ENCODE measurements around the gene VTN. TPM values are rescaled to one million over a fixed set of nuclear protein-coding genes. Genes with fewer than 3 reads are reported as not detected.

The VTN gene
- polyA plus RNA-seq, 2 of the 4 experiments (the other 2 are of a cell fraction), result 10.2 to 25.5 TPM

DNA sequence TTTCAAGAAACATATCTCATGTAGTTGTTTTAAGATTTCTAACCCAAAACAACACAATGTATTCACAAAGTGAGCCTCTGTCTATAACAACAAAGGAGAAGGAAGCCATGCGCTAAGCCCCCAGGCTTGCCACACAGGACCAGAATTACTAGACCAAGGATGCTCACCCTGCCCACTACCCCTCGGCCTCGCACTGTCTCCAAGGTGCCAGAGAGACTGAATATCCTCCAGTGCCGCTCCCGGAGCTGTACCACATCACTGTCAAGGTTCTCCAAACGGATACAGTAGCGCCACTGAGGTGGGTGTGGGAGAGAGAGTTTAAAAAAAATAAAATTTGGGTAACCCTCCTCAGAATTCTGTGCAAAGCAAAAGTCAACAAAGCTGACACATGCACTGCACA, 19.8 kb downstream of the VTN start:
- CTCF ChIA-PET, result interaction anchor here (2.1 kb wide), 1 partner anchor 14 kb away, joined by 8 read pairs; the partner anchor contains the start of genes IFT20 and TNFAIP1
- WGBS (ENCODE audit: missing lambda C conversion rate), result 91% methylated on average over 7 of the region's 7 CpGs

DNA sequence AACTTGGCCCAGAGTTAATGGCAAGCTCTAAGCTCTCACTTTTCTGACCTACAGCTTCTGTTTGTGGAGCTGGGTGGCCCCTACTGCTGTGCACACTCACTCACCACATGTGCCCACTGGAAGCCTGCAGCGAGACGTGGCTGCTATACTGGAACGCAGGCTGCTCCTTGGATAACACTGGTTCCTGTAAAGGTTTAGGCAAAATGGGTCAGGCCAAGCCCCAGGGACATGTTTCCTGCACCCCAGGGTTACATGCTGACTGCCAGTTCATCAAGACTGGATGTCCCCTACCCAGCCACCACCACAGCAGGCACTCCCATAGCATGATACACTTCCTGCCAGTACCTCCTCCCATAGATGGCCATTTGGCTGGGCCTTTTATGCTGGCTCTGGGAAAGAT, 21.1 kb downstream of the VTN start:
- FAIRE-seq (no peak), ATAC-seq (peak in 1 of 2 experiments; percentile 5; a peak in 1 of 6 replicates), DNase-seq (ENCODE audit: low read depth in 1 of 2, low spot score in 1 of 2) (no peak)
- no peak overlapping the region for H3K4me3 ChIP-seq
- no peak overlapping the region for H3K4me2 ChIP-seq
- ChIA-PET CTCF (interaction anchor here (1.0 to 4.8 kb wide), 4 partner anchors 12 to 117 kb away, joined by 3 to 41 read pairs (median 4); partner anchors contain the start of genes IFT20 and TNFAIP1), POLR2A (interaction anchor here (1.3 kb wide), 1 partner anchor 8 kb away, joined by 12 read pairs; the partner anchor contains the start of gene POLDIP2)
- 72% methylated on average over 3 of the region's 3 CpGs for WGBS (ENCODE audit: missing lambda C conversion rate)
- no peak overlapping the region for H3K27ac ChIP-seq
- no peaks in the 10 kb centered on the region for H3K9me3 ChIP-seq
- no peaks in the 10 kb centered on the region for H3K4me1 ChIP-seq
- no peak for TF ChIP-seq FOSL2 (IDR thresholded peaks at IDR 0.05)
- no peak for TF ChIP-seq FOSL2 (CRISPR knock-in tag; IDR thresholded peaks at IDR 0.05)
- TF ChIP-seq SREBF2 (IDR thresholded peaks at IDR 0.05), result no peak
- no peak for TF ChIP-seq CHD4 (IDR thresholded peaks at IDR 0.05; ENCODE audit: borderline replicate concordance)
- TF ChIP-seq TFCP2L1 (CRISPR knock-in tag; IDR thresholded peaks at IDR 0.05), result no peak
- TF ChIP-seq HDAC2 (IDR thresholded peaks at IDR 0.05), result no peak
- no peak for TF ChIP-seq GATA3 (IDR thresholded peaks at IDR 0.05; ENCODE audit: borderline replicate concordance)
- TF ChIP-seq, protein P1, sequence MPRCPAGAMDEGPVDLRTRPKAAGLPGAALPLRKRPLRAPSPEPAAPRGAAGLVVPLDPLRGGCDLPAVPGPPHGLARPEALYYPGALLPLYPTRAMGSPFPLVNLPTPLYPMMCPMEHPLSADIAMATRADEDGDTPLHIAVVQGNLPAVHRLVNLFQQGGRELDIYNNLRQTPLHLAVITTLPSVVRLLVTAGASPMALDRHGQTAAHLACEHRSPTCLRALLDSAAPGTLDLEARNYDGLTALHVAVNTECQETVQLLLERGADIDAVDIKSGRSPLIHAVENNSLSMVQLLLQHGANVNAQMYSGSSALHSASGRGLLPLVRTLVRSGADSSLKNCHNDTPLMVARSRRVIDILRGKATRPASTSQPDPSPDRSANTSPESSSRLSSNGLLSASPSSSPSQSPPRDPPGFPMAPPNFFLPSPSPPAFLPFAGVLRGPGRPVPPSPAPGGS (IDR thresholded peaks at IDR 0.05), result no peak
- no peak for TF ChIP-seq CHD2 (IDR thresholded peaks at IDR 0.05; ENCODE audit: low read length, partially characterized antibody)
- TF ChIP-seq ZSCAN20 (CRISPR knock-in tag; IDR thresholded peaks at IDR 0.05), result no peak
- TF ChIP-seq, protein P2, sequence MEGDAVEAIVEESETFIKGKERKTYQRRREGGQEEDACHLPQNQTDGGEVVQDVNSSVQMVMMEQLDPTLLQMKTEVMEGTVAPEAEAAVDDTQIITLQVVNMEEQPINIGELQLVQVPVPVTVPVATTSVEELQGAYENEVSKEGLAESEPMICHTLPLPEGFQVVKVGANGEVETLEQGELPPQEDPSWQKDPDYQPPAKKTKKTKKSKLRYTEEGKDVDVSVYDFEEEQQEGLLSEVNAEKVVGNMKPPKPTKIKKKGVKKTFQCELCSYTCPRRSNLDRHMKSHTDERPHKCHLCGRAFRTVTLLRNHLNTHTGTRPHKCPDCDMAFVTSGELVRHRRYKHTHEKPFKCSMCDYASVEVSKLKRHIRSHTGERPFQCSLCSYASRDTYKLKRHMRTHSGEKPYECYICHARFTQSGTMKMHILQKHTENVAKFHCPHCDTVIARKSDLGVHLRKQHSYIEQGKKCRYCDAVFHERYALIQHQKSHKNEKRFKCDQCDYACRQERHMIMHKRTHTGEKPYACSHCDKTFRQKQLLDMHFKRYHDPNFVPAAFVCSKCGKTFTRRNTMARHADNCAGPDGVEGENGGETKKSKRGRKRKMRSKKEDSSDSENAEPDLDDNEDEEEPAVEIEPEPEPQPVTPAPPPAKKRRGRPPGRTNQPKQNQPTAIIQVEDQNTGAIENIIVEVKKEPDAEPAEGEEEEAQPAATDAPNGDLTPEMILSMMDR (IDR thresholded peaks at IDR 0.05), result no peak
- no peak for TF ChIP-seq KDM1A (IDR thresholded peaks at IDR 0.05; ENCODE audit: low read depth)
- no peak for TF ChIP-seq RNF2 (IDR thresholded peaks at IDR 0.05; ENCODE audit: borderline replicate concordance, low read depth)
- TF ChIP-seq, protein P3, sequence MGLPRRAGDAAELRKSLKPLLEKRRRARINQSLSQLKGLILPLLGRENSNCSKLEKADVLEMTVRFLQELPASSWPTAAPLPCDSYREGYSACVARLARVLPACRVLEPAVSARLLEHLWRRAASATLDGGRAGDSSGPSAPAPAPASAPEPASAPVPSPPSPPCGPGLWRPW (IDR thresholded peaks at IDR 0.05), result no peak
- no peak for TF ChIP-seq RCOR1 (IDR thresholded peaks at IDR 0.05; ENCODE audit: low read depth, low read length)

More for the DNA sequence above, 19.8 kb downstream of the VTN start:
- no peak overlapping the region for H3K27ac ChIP-seq
- DNase-seq (ENCODE audit: low read depth in 1 of 2, low spot score in 1 of 2) (no peak), FAIRE-seq (no peak), ATAC-seq (no peak)
- POLR2A ChIA-PET, result interaction anchor here (0.9 kb wide), 1 partner anchor 15 kb away, joined by 3 read pairs; the partner anchor contains the start of genes IFT20 and TNFAIP1
- no peak overlapping the region for H3K4me2 ChIP-seq
- TF ChIP-seq CBX2 (IDR thresholded peaks at IDR 0.05; ENCODE audit: borderline replicate concordance, low read depth) (no peak), TFCP2L1 (CRISPR knock-in tag; IDR thresholded peaks at IDR 0.05) (no peak), CHD4 (IDR thresholded peaks at IDR 0.05; ENCODE audit: borderline replicate concordance) (no peak), EHF (CRISPR knock-in tag; IDR thresholded peaks at IDR 0.05) (no peak), NPAS2 (CRISPR knock-in tag; IDR thresholded peaks at IDR 0.05; ENCODE audit: borderline replicate concordance) (no peak), HDAC2 (IDR thresholded peaks at IDR 0.05) (no peak), EHMT2 (IDR thresholded peaks at IDR 0.05; ENCODE audit: low read depth) (no peak), KDM1A (IDR thresholded peaks at IDR 0.05; ENCODE audit: low read depth) (no peak)
- TF ChIP-seq, protein P4, sequence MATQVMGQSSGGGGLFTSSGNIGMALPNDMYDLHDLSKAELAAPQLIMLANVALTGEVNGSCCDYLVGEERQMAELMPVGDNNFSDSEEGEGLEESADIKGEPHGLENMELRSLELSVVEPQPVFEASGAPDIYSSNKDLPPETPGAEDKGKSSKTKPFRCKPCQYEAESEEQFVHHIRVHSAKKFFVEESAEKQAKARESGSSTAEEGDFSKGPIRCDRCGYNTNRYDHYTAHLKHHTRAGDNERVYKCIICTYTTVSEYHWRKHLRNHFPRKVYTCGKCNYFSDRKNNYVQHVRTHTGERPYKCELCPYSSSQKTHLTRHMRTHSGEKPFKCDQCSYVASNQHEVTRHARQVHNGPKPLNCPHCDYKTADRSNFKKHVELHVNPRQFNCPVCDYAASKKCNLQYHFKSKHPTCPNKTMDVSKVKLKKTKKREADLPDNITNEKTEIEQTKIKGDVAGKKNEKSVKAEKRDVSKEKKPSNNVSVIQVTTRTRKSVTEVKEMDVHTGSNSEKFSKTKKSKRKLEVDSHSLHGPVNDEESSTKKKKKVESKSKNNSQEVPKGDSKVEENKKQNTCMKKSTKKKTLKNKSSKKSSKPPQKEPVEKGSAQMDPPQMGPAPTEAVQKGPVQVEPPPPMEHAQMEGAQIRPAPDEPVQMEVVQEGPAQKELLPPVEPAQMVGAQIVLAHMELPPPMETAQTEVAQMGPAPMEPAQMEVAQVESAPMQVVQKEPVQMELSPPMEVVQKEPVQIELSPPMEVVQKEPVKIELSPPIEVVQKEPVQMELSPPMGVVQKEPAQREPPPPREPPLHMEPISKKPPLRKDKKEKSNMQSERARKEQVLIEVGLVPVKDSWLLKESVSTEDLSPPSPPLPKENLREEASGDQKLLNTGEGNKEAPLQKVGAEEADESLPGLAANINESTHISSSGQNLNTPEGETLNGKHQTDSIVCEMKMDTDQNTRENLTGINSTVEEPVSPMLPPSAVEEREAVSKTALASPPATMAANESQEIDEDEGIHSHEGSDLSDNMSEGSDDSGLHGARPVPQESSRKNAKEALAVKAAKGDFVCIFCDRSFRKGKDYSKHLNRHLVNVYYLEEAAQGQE (IDR thresholded peaks at IDR 0.05), result no peak
- TF ChIP-seq, protein P5, sequence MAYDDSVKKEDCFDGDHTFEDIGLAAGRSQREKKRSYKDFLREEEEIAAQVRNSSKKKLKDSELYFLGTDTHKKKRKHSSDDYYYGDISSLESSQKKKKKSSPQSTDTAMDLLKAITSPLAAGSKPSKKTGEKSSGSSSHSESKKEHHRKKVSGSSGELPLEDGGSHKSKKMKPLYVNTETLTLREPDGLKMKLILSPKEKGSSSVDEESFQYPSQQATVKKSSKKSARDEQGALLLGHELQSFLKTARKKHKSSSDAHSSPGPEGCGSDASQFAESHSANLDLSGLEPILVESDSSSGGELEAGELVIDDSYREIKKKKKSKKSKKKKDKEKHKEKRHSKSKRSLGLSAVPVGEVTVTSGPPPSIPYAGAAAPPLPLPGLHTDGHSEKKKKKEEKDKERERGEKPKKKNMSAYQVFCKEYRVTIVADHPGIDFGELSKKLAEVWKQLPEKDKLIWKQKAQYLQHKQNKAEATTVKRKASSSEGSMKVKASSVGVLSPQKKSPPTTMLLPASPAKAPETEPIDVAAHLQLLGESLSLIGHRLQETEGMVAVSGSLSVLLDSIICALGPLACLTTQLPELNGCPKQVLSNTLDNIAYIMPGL (CRISPR knock-in tag; IDR thresholded peaks at IDR 0.05; ENCODE audit: borderline replicate concordance), result no peak
- TF ChIP-seq, protein P2 (IDR thresholded peaks at IDR 0.05), result no peak
- H3K4me1 ChIP-seq, result no peaks in the 10 kb centered on the region
- H3K4me3 ChIP-seq, result no peak overlapping the region
- H3K9me3 ChIP-seq, result no peaks in the 10 kb centered on the region

Data from A549 (cell line).